Muscle of leg (tissue), 11 donors: ENCODE data around the gene CD300LD. TPM values are rescaled to one million over a fixed set of nuclear protein-coding genes. Genes with fewer than 3 reads are reported as not detected.

ENCODE experiments used
- DNase-seq: peaks from one replicate; pipeline ENCODE4 v3.0.0; 2013
- H3K27ac ChIP-seq: one replicate; pipeline ENCODE4 v1.5.1; 2013; ENCODE audit warnings: mild to moderate bottlenecking, low read length, control low read depth
- H3K27me3 ChIP-seq: one replicate; pipeline ENCODE4 v1.6.1; 2013; ENCODE audit warnings: low read length; ENCODE audit not compliant: control insufficient read depth, insufficient read depth
- H3K36me3 ChIP-seq: one replicate; pipeline ENCODE4 v1.6.1; 2013; ENCODE audit warnings: low read length; ENCODE audit not compliant: control insufficient read depth, insufficient read depth
- H3K4me1 ChIP-seq: one replicate; pipeline ENCODE4 v1.6.1; 2013; ENCODE audit warnings: low read length; ENCODE audit not compliant: control insufficient read depth, insufficient read depth
- H3K4me3 ChIP-seq: one replicate; pipeline ENCODE4 v1.5.1; 2013; ENCODE audit warnings: low read length, control low read depth
- H3K9me3 ChIP-seq: replicated peaks from 2 replicates; pipeline ENCODE4 v1.6.1; 2013; ENCODE audit warnings: low read depth, low read length; ENCODE audit not compliant: control insufficient read depth
- WGBS: methylation state at CpG from one replicate; pipeline ENCODE4 v1.1.5; 2013; ENCODE audit warnings: missing lambda C conversion rate; ENCODE audit not compliant: insufficient coverage; 5-methylcytosine and 5-hydroxymethylcytosine counted together
- polyA plus RNA-seq, 8 donors: library from polyadenylated mRNA; unstranded; fragments of 120-200 nt; gene quantifications; one replicate each; pipeline versions ENCODE4 v1.2.1 to v1.2.3, GENCODE V29; 2013; ENCODE audit warnings: inconsistent platforms in 1 of 8, low replicate concordance in 1 of 8; ENCODE audit not compliant: insufficient read length in 8 of 8, insufficient read depth in 1 of 8
- total RNA-seq: library from RNA; stranded (reverse); fragments of 120-200 nt; gene quantifications from one replicate; pipeline ENCODE4 v1.2.4, GENCODE V29; 2013

CD300LD gene
- total and polyA plus RNA-seq, 9 donors, result not detected

- Histone ChIP-seq H3K9me3 (no peaks in the 10 kb centered on the region), H3K4me3 (no peak overlapping the region), H3K36me3 (no peaks in the 10 kb centered on the region), H3K27ac (no peak overlapping the region), H3K27me3 (peaks cover 4% of the 10 kb centered on the region), H3K4me1 (no peaks in the 10 kb centered on the region)
- DNase-seq, result no peak
- 79% methylated on average over 7 of the region's 7 CpGs for WGBS
Observed at GRCh38 chr17:74546586-74546985, 45.5 kb downstream of the CD300LD start.

DNA sequence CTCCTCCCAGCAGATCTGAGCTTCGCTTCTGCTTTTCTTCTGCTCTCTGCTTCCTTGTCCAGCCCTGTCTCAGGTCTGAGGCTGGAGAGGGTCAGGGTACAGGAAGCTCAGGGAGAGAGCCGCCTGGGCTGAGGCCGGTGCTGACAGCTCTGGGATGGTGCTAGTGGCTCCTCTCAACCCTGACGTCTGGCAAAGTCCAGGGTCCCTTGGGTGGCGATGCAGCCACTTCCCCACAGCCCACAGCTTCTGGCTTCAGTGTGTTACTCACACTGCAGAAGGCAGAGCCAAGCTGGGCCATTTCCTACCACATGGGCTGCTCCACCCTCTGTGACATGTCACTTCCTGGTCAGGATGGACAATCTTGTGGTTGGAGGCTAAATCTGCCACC is 46.2 kb downstream of the CD300LD start, which contains the start of gene CD300C:
Gene CD300C (minus strand): TSS at position 273 of the 388 bp plus-strand sequence. CDS start 333 bp downstream, outside the sequence.
- peaks cover 4% of the 10 kb centered on the region for H3K27me3 ChIP-seq
- H3K9me3 ChIP-seq, result no peaks in the 10 kb centered on the region
- H3K4me1 ChIP-seq, result no peaks in the 10 kb centered on the region
- peak; percentile 29 for DNase-seq
- H3K36me3 ChIP-seq, result no peaks in the 10 kb centered on the region
- 28% methylated on average over 4 of the region's 5 CpGs for WGBS
- H3K4me3 ChIP-seq, result no peak within 1 kb of the TSS
- no peak within 1 kb of the TSS for H3K27ac ChIP-seq

DNA sequence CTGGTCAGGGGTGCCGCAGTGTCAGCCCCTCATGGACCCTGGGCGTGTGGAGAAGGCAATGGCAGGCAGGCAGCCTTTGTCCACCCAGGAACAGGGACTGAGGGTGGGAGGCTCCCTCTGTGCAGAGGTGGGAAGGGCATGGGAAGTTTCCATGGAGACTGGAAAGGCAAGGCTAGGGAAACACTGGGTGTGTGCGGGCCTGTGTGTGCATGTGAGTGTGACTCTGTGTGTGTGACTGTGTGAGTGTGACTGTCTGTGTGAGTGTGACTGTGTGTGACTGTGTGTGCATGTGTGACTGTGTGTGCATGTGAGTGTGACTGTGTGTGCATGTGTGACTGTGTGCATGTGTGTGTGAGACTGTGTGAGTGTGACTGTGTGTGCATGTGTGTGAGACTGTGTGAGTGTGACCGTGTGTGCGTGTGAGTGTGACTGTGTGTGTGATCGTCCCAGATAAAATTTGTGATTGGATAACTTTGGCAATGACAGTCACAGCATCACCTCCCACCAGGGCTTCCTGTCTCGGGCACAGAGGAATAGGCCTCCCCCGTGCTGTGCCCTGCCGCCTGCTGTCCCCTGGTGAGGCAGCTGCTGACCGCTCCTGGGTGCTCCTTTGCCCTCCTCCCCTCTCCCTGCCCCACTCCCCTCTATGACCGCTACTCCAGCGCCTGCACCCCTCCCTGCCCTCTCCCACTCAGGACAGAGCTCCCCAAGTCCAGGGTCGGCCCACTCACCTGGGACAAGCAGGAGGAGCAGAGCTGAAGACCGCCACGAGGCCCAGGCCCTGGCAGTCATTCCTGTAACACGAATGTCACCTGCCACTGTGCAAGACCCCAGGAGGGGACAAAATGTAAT is 46.9 kb downstream of the CD300LD start:
- Histone ChIP-seq H3K27ac (no peak overlapping the region), H3K27me3 (peaks cover 4% of the 10 kb centered on the region), H3K36me3 (no peaks in the 10 kb centered on the region), H3K9me3 (no peaks in the 10 kb centered on the region), H3K4me3 (no peak overlapping the region), H3K4me1 (no peaks in the 10 kb centered on the region)
- no peak for DNase-seq
- WGBS, result 60% methylated on average over 13 of the region's 16 CpGs

DNA sequence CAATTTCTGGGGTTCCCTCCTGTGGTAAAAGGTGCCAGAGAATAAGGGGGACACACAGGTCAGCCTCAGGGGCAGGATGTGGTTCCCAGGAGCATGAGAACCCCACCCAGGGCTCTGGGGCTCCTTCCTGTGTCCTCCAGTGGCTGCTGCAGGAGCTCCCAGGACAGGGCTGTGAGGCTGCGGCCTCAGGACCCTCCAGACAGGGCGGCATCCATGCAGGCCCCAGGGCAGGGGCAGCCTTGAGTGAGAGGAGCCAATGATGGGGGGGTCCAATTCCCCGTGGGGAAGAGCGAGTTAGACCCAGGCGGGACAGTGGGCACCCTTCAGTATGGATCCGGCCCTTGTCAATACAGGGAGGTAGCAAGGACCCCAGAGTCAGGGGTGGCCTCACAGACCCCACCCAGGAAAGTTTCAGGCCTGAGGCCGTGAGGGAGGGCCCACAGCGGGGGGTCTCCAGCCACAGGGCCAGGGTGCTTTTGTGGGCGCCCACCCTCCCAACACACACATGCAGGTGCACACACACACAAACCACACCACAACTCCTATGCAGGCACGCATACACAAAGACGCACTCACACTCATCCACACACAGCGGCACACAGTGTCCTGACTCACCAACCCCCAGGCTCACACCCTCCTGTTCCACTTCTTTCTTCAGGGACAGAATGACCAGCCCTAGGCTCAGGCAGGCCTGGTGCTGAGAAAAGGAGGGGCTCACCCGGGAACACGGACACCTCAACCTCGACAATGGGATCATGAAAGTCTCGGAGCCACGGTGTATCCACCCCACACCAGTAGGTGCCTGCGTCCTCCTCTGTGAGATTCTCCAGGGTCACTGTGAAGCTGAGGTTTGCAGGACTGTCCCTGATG is 48.0 kb downstream of the CD300LD start:
- H3K27ac ChIP-seq, result no peak overlapping the region
- WGBS, result 84% methylated on average over 13 of the region's 18 CpGs
- H3K4me1 ChIP-seq, result no peaks in the 10 kb centered on the region
- H3K27me3 ChIP-seq, result no peaks in the 10 kb centered on the region
- H3K36me3 ChIP-seq, result no peaks in the 10 kb centered on the region
- H3K9me3 ChIP-seq, result no peaks in the 10 kb centered on the region
- H3K4me3 ChIP-seq, result no peak overlapping the region
- DNase-seq, result no peak

GRCh38 chr17:74543406-74543805 is 48.7 kb downstream of the CD300LD start:
- H3K4me1 ChIP-seq, result no peaks in the 10 kb centered on the region
- no peaks in the 10 kb centered on the region for H3K9me3 ChIP-seq
- no peak overlapping the region for H3K27ac ChIP-seq
- WGBS, result 68% methylated on average over 6 of the region's 14 CpGs
- no peaks in the 10 kb centered on the region for H3K27me3 ChIP-seq
- no peaks in the 10 kb centered on the region for H3K36me3 ChIP-seq
- H3K4me3 ChIP-seq, result no peak overlapping the region
- DNase-seq, result no peak

DNA sequence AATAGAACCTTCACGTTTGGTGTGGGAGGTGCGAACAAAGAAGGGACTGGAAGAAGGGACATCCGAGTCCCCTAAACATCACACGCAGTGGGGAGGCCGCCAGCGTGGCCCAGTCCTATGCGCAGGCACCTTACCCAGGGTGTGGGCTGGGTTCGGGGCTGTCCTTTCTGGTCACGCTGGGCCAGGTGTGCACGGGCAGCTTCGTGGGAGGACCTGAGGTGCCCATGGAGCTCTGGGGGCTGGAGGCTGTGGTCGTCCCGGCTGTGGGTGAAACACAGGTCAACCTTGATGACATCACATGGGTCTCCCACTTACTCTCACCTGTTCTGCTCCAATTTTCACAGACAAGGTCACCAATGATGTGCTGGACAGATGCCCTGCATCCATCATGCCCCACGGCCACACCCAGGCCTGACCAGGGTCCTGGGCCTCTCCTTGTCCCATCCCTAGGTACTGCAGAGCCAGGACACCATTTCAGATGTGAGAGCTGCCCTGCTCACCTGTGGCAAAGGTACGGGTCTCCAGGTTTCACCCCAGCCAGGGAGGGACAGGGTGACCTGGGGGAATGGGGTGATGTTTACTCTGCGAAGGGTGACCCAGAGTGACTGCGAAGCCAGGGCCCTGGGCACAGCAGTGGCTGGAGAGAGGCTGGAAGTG is 49.2 kb downstream of the CD300LD start:
- 88% methylated on average over 14 of the region's 17 CpGs for WGBS
- H3K9me3 ChIP-seq, result no peaks in the 10 kb centered on the region
- H3K4me1 ChIP-seq, result no peaks in the 10 kb centered on the region
- H3K27ac ChIP-seq, result no peak overlapping the region
- no peak overlapping the region for H3K4me3 ChIP-seq
- no peaks in the 10 kb centered on the region for H3K27me3 ChIP-seq
- no peaks in the 10 kb centered on the region for H3K36me3 ChIP-seq
- DNase-seq, result no peak

GRCh38 chr17:74542166-74542565 is 49.9 kb downstream of the CD300LD start:
- H3K27me3 ChIP-seq, result no peaks in the 10 kb centered on the region
- H3K27ac ChIP-seq, result no peak overlapping the region
- no peaks in the 10 kb centered on the region for H3K4me1 ChIP-seq
- H3K36me3 ChIP-seq, result no peaks in the 10 kb centered on the region
- WGBS, result 63% methylated on average over 5 of the region's 5 CpGs
- no peaks in the 10 kb centered on the region for H3K9me3 ChIP-seq
- no peak for DNase-seq
- no peak overlapping the region for H3K4me3 ChIP-seq

DNA sequence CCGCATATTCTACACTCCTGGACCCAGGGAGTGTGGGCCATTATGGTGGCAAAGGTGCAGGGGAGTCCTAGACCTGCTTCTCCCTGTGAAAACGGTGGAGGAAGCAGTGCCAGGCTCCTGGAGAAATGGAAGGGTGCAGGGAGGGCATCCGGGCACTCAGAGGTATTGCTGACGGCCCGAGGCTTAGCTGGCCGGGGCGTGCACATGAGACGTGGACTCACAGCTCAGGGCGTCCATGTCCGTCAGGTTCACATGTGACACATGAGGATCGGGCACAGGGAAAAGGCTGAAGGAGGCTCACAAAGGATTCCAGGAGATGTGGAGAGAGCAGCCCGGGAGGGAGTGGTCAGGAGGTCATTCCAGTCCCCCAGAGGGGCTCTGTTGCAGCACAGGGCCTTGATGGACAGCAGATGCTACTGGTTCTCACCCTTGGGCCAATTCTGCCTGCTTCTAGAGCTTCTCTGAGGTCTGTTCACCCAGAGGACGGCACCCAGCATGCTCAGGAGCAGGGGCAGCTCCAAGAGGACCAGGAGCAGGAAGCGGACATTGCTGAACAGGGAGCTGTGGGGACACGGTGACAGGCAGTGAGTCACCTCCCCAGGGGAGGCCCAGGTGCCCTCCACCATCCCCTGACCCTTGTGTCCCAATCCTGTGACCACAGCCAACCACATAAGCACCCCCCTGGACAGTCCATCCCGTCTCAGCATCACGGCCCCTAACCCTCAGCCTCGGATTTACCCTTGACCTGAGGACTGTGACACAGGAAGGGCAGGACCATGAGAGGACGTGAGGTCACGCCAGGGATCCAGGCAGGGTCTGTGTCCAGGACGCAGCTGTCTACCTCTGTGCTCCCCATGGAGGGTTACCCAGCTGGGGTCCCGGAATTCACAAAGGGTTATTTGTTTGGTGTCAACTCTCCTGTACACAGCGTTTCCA is 50.6 kb downstream of the CD300LD start:
- no peaks in the 10 kb centered on the region for H3K36me3 ChIP-seq
- H3K27ac ChIP-seq, result no peak overlapping the region
- H3K4me1 ChIP-seq, result no peaks in the 10 kb centered on the region
- 74% methylated on average over 19 of the region's 23 CpGs for WGBS
- no peak overlapping the region for H3K4me3 ChIP-seq
- H3K27me3 ChIP-seq, result no peaks in the 10 kb centered on the region
- no peaks in the 10 kb centered on the region for H3K9me3 ChIP-seq
- DNase-seq, result no peak

GRCh38 chr17:74539281-74539820 is 52.7 kb downstream of the CD300LD start:
- no peak overlapping the region for H3K4me3 ChIP-seq
- 82% methylated on average over 9 of the region's 10 CpGs for WGBS
- no peaks in the 10 kb centered on the region for H3K4me1 ChIP-seq
- no peak for DNase-seq
- H3K9me3 ChIP-seq, result peaks cover 2% of the 10 kb centered on the region
- H3K27me3 ChIP-seq, result no peaks in the 10 kb centered on the region
- H3K27ac ChIP-seq, result no peak overlapping the region
- H3K36me3 ChIP-seq, result no peaks in the 10 kb centered on the region
